GM23338 (cell line): ENCODE measurements around the gene TGFB3. TPM values are rescaled to one million over a fixed set of nuclear protein-coding genes. Genes with fewer than 3 reads are reported as not detected.

ENCODE experiments used
- ATAC-seq: fragments of 200-7000 bp; cut with Tn5 transposase; 3 replicates; pipeline ENCODE4 v1.9.1; 2020
- DNase-seq: peaks from one replicate; pipeline ENCODE4 v3.0.0-alpha.2; 2015; ENCODE audit warnings: low spot score
- H2AFZ ChIP-seq: fragments of 200-600 bp; sonication (generic); 2 replicates; pipeline ENCODE4 v1.8.0; 2016; ENCODE audit warnings: antibody characterized with exemption, mild to moderate bottlenecking, moderate library complexity
- H3F3A ChIP-seq: fragments of 200-600 bp; sonication (generic); replicated peaks from 2 replicates; pipeline ENCODE4 v1.8.0; 2017; ENCODE audit warnings: antibody characterized with exemption, mixed run types, low read depth
- H3K27ac ChIP-seq: fragments of 200-600 bp; sonication (generic); 2 replicates; pipeline ENCODE4 v1.6.1; 2016; ENCODE audit warnings: low read depth
- H3K27me3 ChIP-seq: fragments of 200-600 bp; sonication (generic); 2 replicates; pipeline ENCODE4 v1.8.0; 2016; ENCODE audit warnings: mild to moderate bottlenecking, mixed run types, moderate library complexity; ENCODE audit not compliant: insufficient read depth
- H3K36me3 ChIP-seq: fragments of 200-600 bp; sonication (generic); 2 replicates; pipeline ENCODE4 v1.8.0; 2016; ENCODE audit warnings: mild to moderate bottlenecking; ENCODE audit not compliant: insufficient read depth
- H3K4me1 ChIP-seq: fragments of 200-600 bp; sonication (generic); 2 replicates; pipeline ENCODE4 v1.8.0; 2016; ENCODE audit warnings: mild to moderate bottlenecking, moderate library complexity; ENCODE audit not compliant: insufficient read depth
- H3K4me2 ChIP-seq: fragments of 200-600 bp; sonication (generic); 2 replicates; pipeline ENCODE4 v1.7.1; 2017; ENCODE audit warnings: mixed run types
- H3K4me3 ChIP-seq: fragments of 200-600 bp; sonication (generic); 2 replicates; pipeline ENCODE4 v1.6.1; 2016; ENCODE audit warnings: mixed run types
- H3K79me2 ChIP-seq: fragments of 200-600 bp; sonication (generic); replicated peaks from 2 replicates; pipeline ENCODE4 v1.8.0; 2017; ENCODE audit warnings: mild to moderate bottlenecking; ENCODE audit not compliant: insufficient read depth
- H3K9me2 ChIP-seq: fragments of 200-600 bp; sonication (generic); 2 replicates; pipeline ENCODE4 v1.8.0; 2017; ENCODE audit not compliant: insufficient read depth
- H4K20me1 ChIP-seq: fragments of 200-600 bp; sonication (generic); replicated peaks from 2 replicates; pipeline ENCODE4 v1.8.0; 2017; ENCODE audit warnings: mild to moderate bottlenecking; ENCODE audit not compliant: insufficient read depth
- H3K27ac Mint-ChIP-seq: 2 replicates; pipeline ENCODE4 v1.8.0; 2020; ENCODE audit warnings: inconsistent platforms, mild to moderate bottlenecking, moderate library complexity, mixed read lengths
- H3K27me3 Mint-ChIP-seq: 3 replicates; pipeline ENCODE4 v1.8.0; 2022; ENCODE audit warnings: low read depth, mild to moderate bottlenecking, moderate library complexity, mixed read lengths, inconsistent platforms; ENCODE audit not compliant: insufficient read depth, poor library complexity
- H3K36me3 Mint-ChIP-seq: 3 replicates; pipeline ENCODE4 v1.8.0; 2021; ENCODE audit warnings: low read depth, mild to moderate bottlenecking, inconsistent platforms, moderate library complexity, mixed read lengths
- H3K4me1 Mint-ChIP-seq: 3 replicates; pipeline ENCODE4 v1.8.0; 2020; ENCODE audit warnings: mild to moderate bottlenecking, inconsistent platforms, mixed read lengths
- H3K4me3 Mint-ChIP-seq: 3 replicates; pipeline ENCODE4 v1.8.0; 2021; ENCODE audit warnings: moderate library complexity, mild to moderate bottlenecking, inconsistent platforms, mixed read lengths
- H3K9me3 Mint-ChIP-seq: 3 replicates; pipeline ENCODE4 v1.8.0; 2020; ENCODE audit warnings: moderate library complexity, mild to moderate bottlenecking, inconsistent platforms, mixed read lengths
- EZH2 ChIP-seq: fragments of 200-600 bp; sonication (generic); IDR thresholded peaks from one replicate; pipeline ENCODE4 v1.8.0; 2017; ENCODE audit warnings: antibody characterized with exemption, mild to moderate bottlenecking, low read depth; ENCODE audit not compliant: unreplicated experiment
- EZH2phosphoT487 ChIP-seq: fragments of 200-600 bp; sonication (generic); IDR thresholded peaks from one replicate; pipeline ENCODE4 v1.8.1; 2018; ENCODE audit warnings: antibody characterized with exemption; ENCODE audit not compliant: unreplicated experiment
- JUNB ChIP-seq: IDR thresholded peaks from one replicate; pipeline ENCODE4 v1.6.1; 2016; ENCODE audit warnings: antibody characterized with exemption; ENCODE audit not compliant: unreplicated experiment
- NANOG ChIP-seq: IDR thresholded peaks from 2 replicates; pipeline ENCODE4 v1.6.1; 2016; ENCODE audit warnings: antibody characterized with exemption, borderline replicate concordance
- STAT1 ChIP-seq: IDR thresholded peaks from one replicate; pipeline ENCODE4 v1.6.1; 2016; ENCODE audit warnings: antibody characterized with exemption; ENCODE audit not compliant: unreplicated experiment
- ZNF114 ChIP-seq: fragments of 250-450 bp; sonication (Bioruptor Pico); IDR thresholded peaks from 2 replicates; pipeline ENCODE4 v1.5.0; 2020; ENCODE audit warnings: mild to moderate bottlenecking, moderate library complexity
- polyA plus RNA-seq: library from polyadenylated mRNA; unstranded; fragments of >200 nt; fragmentation: Nextera tagmentation; extraction: Ambion mirVana; gene quantifications from 2 replicates; pipeline ENCODE4 v1.2.1, GENCODE V29; 2016
- total RNA-seq: library from RNA; depleted of rRNA; stranded (reverse); fragments of >200 nt; shearing (Covaris generic); gene quantifications from 2 replicates; pipeline ENCODE4 v1.2.3, GENCODE V29; 2014
- TF ChIP-seq, protein P1 (sequence below), 2 experiments: fragments of 200-600 bp in 1 of 2; sonication (generic) in 1 of 2; conservative IDR thresholded peaks; 2 replicates each; pipeline versions ENCODE4 v1.5.1 to v1.6.1; 2016 to 2017; ENCODE audit warnings: antibody characterized with exemption in 2 of 2, low read depth in 2 of 2, mild to moderate bottlenecking in 2 of 2, moderate library complexity in 1 of 2
- TF ChIP-seq, protein P2 (sequence below): IDR thresholded peaks from one replicate; pipeline ENCODE4 v1.6.1; 2018; ENCODE audit warnings: antibody characterized with exemption; ENCODE audit not compliant: unreplicated experiment
- TF ChIP-seq, protein P3 (sequence below): fragments of 250-450 bp; sonication (Bioruptor Pico); IDR thresholded peaks from 2 replicates; pipeline ENCODE4 v1.5.0; 2020; ENCODE audit warnings: mild to moderate bottlenecking, moderate library complexity

Gene TGFB3
- total and polyA plus RNA-seq, 2 experiments from 2014 or later = 0.17 to 0.87 TPM

DNA sequence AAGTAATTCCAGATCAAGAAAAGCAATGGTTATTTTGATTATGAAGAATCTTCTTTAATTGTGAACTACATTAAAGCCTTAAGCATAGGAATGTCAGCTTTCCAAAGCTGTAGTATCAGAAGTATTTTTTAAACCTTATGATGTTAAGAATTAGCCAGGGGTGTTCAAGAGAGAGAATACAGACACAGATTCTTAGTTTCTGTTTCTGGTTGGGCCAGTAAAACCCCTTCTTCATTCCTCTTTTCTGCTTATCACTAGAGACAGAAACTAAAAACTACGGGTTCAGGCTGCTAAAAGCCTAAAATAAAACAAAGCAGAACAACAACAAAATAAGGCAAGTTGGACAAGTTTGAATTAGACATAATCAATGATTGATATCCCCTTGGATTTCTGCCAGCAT lies 42.0 kb upstream of the TGFB3 start:
- no peak for ATAC-seq
- Mint-ChIP-seq H3K4me3 (no peak overlapping the region), H3K9me3 (0 out of 3 replicates have a peak, but pooled peaks cover 3% of the 10 kb centered on the region), H3K36me3 (peaks cover 26% of the 10 kb centered on the region; the same call in 2 of the 3 replicates), H3K4me1 (peaks cover 16% of the 10 kb centered on the region), H3K27ac (no peak overlapping the region), H3K27me3 (no peaks in the 10 kb centered on the region)
- Histone ChIP-seq H4K20me1 (no peaks in the 10 kb centered on the region), H3K4me1 (peaks cover 15% of the 10 kb centered on the region), H3K27ac (no peak overlapping the region), H3K4me2 (peak overlapping the region; percentile 52), H3F3A (no peaks in the 10 kb centered on the region), H3K27me3 (no peaks in the 10 kb centered on the region), H3K4me3 (no peak overlapping the region), H3K36me3 (no peaks in the 10 kb centered on the region), H2AFZ (no peak overlapping the region), H3K79me2 (no peaks in the 10 kb centered on the region), H3K9me2 (no peaks in the 10 kb centered on the region)
- TF ChIP-seq STAT1 = no peak
- TF ChIP-seq, protein P1, sequence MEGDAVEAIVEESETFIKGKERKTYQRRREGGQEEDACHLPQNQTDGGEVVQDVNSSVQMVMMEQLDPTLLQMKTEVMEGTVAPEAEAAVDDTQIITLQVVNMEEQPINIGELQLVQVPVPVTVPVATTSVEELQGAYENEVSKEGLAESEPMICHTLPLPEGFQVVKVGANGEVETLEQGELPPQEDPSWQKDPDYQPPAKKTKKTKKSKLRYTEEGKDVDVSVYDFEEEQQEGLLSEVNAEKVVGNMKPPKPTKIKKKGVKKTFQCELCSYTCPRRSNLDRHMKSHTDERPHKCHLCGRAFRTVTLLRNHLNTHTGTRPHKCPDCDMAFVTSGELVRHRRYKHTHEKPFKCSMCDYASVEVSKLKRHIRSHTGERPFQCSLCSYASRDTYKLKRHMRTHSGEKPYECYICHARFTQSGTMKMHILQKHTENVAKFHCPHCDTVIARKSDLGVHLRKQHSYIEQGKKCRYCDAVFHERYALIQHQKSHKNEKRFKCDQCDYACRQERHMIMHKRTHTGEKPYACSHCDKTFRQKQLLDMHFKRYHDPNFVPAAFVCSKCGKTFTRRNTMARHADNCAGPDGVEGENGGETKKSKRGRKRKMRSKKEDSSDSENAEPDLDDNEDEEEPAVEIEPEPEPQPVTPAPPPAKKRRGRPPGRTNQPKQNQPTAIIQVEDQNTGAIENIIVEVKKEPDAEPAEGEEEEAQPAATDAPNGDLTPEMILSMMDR (conservative IDR thresholded peaks at IDR 0.05; ENCODE audit: low read depth in 2 of 2) = no peak
- TF ChIP-seq JUNB = no peak
- no peak for TF ChIP-seq EZH2
- TF ChIP-seq ZNF114 (CRISPR knock-in tag) = no peak
- TF ChIP-seq EZH2phosphoT487 = no peak
- TF ChIP-seq NANOG = no peak
- TF ChIP-seq, protein P2, sequence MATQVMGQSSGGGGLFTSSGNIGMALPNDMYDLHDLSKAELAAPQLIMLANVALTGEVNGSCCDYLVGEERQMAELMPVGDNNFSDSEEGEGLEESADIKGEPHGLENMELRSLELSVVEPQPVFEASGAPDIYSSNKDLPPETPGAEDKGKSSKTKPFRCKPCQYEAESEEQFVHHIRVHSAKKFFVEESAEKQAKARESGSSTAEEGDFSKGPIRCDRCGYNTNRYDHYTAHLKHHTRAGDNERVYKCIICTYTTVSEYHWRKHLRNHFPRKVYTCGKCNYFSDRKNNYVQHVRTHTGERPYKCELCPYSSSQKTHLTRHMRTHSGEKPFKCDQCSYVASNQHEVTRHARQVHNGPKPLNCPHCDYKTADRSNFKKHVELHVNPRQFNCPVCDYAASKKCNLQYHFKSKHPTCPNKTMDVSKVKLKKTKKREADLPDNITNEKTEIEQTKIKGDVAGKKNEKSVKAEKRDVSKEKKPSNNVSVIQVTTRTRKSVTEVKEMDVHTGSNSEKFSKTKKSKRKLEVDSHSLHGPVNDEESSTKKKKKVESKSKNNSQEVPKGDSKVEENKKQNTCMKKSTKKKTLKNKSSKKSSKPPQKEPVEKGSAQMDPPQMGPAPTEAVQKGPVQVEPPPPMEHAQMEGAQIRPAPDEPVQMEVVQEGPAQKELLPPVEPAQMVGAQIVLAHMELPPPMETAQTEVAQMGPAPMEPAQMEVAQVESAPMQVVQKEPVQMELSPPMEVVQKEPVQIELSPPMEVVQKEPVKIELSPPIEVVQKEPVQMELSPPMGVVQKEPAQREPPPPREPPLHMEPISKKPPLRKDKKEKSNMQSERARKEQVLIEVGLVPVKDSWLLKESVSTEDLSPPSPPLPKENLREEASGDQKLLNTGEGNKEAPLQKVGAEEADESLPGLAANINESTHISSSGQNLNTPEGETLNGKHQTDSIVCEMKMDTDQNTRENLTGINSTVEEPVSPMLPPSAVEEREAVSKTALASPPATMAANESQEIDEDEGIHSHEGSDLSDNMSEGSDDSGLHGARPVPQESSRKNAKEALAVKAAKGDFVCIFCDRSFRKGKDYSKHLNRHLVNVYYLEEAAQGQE = no peak
- TF ChIP-seq, protein P3, sequence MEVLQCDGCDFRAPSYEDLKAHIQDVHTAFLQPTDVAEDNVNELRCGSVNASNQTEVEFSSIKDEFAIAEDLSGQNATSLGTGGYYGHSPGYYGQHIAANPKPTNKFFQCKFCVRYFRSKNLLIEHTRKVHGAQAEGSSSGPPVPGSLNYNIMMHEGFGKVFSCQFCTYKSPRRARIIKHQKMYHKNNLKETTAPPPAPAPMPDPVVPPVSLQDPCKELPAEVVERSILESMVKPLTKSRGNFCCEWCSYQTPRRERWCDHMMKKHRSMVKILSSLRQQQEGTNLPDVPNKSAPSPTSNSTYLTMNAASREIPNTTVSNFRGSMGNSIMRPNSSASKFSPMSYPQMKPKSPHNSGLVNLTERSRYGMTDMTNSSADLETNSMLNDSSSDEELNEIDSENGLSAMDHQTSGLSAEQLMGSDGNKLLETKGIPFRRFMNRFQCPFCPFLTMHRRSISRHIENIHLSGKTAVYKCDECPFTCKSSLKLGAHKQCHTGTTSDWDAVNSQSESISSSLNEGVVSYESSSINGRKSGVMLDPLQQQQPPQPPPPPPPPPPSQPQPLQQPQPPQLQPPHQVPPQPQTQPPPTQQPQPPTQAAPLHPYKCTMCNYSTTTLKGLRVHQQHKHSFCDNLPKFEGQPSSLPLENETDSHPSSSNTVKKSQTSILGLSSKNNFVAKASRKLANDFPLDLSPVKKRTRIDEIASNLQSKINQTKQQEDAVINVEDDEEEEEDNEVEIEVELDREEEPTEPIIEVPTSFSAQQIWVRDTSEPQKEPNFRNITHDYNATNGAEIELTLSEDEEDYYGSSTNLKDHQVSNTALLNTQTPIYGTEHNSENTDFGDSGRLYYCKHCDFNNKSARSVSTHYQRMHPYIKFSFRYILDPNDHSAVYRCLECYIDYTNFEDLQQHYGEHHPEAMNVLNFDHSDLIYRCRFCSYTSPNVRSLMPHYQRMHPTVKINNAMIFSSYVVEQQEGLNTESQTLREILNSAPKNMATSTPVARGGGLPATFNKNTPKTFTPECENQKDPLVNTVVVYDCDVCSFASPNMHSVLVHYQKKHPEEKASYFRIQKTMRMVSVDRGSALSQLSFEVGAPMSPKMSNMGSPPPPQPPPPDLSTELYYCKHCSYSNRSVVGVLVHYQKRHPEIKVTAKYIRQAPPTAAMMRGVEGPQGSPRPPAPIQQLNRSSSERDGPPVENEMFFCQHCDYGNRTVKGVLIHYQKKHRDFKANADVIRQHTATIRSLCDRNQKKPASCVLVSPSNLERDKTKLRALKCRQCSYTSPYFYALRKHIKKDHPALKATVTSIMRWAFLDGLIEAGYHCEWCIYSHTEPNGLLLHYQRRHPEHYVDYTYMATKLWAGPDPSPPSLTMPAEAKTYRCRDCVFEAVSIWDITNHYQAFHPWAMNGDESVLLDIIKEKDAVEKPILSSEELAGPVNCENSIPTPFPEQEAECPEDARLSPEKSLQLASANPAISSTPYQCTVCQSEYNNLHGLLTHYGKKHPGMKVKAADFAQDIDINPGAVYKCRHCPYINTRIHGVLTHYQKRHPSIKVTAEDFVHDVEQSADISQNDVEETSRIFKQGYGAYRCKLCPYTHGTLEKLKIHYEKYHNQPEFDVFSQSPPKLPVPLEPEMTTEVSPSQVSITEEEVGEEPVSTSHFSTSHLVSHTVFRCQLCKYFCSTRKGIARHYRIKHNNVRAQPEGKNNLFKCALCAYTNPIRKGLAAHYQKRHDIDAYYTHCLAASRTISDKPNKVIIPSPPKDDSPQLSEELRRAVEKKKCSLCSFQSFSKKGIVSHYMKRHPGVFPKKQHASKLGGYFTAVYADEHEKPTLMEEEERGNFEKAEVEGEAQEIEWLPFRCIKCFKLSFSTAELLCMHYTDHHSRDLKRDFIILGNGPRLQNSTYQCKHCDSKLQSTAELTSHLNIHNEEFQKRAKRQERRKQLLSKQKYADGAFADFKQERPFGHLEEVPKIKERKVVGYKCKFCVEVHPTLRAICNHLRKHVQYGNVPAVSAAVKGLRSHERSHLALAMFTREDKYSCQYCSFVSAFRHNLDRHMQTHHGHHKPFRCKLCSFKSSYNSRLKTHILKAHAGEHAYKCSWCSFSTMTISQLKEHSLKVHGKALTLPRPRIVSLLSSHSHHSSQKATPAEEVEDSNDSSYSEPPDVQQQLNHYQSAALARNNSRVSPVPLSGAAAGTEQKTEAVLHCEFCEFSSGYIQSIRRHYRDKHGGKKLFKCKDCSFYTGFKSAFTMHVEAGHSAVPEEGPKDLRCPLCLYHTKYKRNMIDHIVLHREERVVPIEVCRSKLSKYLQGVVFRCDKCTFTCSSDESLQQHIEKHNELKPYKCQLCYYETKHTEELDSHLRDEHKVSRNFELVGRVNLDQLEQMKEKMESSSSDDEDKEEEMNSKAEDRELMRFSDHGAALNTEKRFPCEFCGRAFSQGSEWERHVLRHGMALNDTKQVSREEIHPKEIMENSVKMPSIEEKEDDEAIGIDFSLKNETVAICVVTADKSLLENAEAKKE (CRISPR knock-in tag) = no peak
- DNase-seq = no peak
